HUES64 (cell line): ENCODE data around the gene OR4K14. TPM values are rescaled to one million over a fixed set of nuclear protein-coding genes. Genes with fewer than 3 reads are reported as not detected.

Experiments used
- H3K27ac ChIP-seq: 2 replicates; pipeline ENCODE4 v1.7.0; 2013; ENCODE audit warnings: low read depth, low read length, inconsistent platforms
- H3K27me3 ChIP-seq: 2 replicates; pipeline ENCODE4 v1.6.1; 2013; ENCODE audit warnings: mild to moderate bottlenecking, low read length; ENCODE audit not compliant: insufficient read depth
- H3K36me3 ChIP-seq: 2 replicates; pipeline ENCODE4 v1.6.1; 2013; ENCODE audit warnings: mild to moderate bottlenecking, low read length; ENCODE audit not compliant: insufficient read depth
- H3K4me1 ChIP-seq: 2 replicates; pipeline ENCODE4 v1.6.1; 2013; ENCODE audit warnings: mild to moderate bottlenecking, low read length, moderate library complexity; ENCODE audit not compliant: insufficient read depth
- H3K4me3 ChIP-seq: 2 replicates; pipeline ENCODE4 v1.5.1; 2013; ENCODE audit warnings: mild to moderate bottlenecking, low read length, moderate library complexity
- H3K9ac ChIP-seq: 2 replicates; pipeline ENCODE4 v1.6.1; 2013; ENCODE audit warnings: mild to moderate bottlenecking, low read depth, low read length
- H3K9me3 ChIP-seq: 2 replicates; pipeline ENCODE4 v1.6.1; 2013; ENCODE audit warnings: low read depth, low read length; ENCODE audit not compliant: insufficient read depth
- WGBS: fragments of 150-250, 120-280 bp; methylation state at CpG from one replicate; pipeline ENCODE4 v1.1.7; 2013; ENCODE audit warnings: missing lambda C conversion rate; 5-methylcytosine and 5-hydroxymethylcytosine counted together
- polyA plus RNA-seq, 2 experiments: library from polyadenylated mRNA; stranded (reverse); fragments of 50-300 nt; gene quantifications; one replicate each; pipeline ENCODE4 v1.2.3, GENCODE V29; 2013

OR4K14 gene
- polyA plus RNA-seq (2013, experiment 1 of 2) = not detected
- not detected for polyA plus RNA-seq (2013, experiment 2 of 2)

GRCh38 chr14:20019257-20019865 is at the start of gene OR4K14:
TSS of gene OR4K14 (minus strand) at chr14:20019307. CDS start at chr14:20015193, 4,114 bp downstream.
- WGBS = 44% methylated on average over 1 of the region's 2 CpGs
- Histone ChIP-seq H3K9ac (no peak within 1 kb of the TSS), H3K4me1 (no peaks in the 10 kb centered on the region), H3K36me3 (no peaks in the 10 kb centered on the region), H3K27ac (no peak within 1 kb of the TSS), H3K27me3 (no peaks in the 10 kb centered on the region), H3K4me3 (no peak within 1 kb of the TSS), H3K9me3 (peaks cover 96% of the 10 kb centered on the region)

- Histone ChIP-seq H3K27me3 (no peaks in the 10 kb centered on the region), H3K9me3 (peaks cover 100% of the 10 kb centered on the region), H3K36me3 (no peaks in the 10 kb centered on the region), H3K4me3 (no peak within 1 kb of the TSS), H3K9ac (no peak within 1 kb of the TSS), H3K27ac (no peak within 1 kb of the TSS), H3K4me1 (no peaks in the 10 kb centered on the region)
- 64% methylated on average over 2 of the region's 2 CpGs for WGBS
Observed at GRCh38 chr14:20059745-20060144, 40.6 kb upstream of the OR4K14 start, which contains the start of gene OR4L1. TSS of gene OR4L1 (plus strand) at chr14:20060045. CDS start at chr14:20060045, 0 bp downstream.

GRCh38 chr14:20048202-20048601 is 29.1 kb upstream of the OR4K14 start:
- peaks cover 98% of the 10 kb centered on the region for H3K9me3 ChIP-seq

GRCh38 chr14:20044243-20044642 is 25.1 kb upstream of the OR4K14 start:
- WGBS = 69% methylated on average over 5 of the region's 5 CpGs
- Histone ChIP-seq H3K36me3 (no peaks in the 10 kb centered on the region), H3K27me3 (no peaks in the 10 kb centered on the region), H3K27ac (no peak overlapping the region), H3K9me3 (peaks cover 68% of the 10 kb centered on the region), H3K9ac (no peak overlapping the region), H3K4me1 (no peaks in the 10 kb centered on the region), H3K4me3 (no peak overlapping the region; the same call in 1 of the 2 replicates)

More at GRCh38 chr14:20048202-20048601, 29.1 kb upstream of the OR4K14 start:
- Histone ChIP-seq H3K4me3 (no peak overlapping the region), H3K36me3 (no peaks in the 10 kb centered on the region), H3K9ac (no peak overlapping the region), H3K4me1 (no peaks in the 10 kb centered on the region), H3K27me3 (no peaks in the 10 kb centered on the region), H3K27ac (no peak overlapping the region)
- WGBS = 58% methylated on average over 1 of the region's 1 CpG

GRCh38 chr14:20035938-20036337 is 16.8 kb upstream of the OR4K14 start, which contains the start of gene OR4K13:
TSS of gene OR4K13 (minus strand) at chr14:20036038. CDS start at chr14:20034758, 1,280 bp downstream.
- H3K27me3 ChIP-seq = no peaks in the 10 kb centered on the region
- no peak within 1 kb of the TSS for H3K27ac ChIP-seq
- H3K9me3 ChIP-seq = peaks cover 58% of the 10 kb centered on the region
- H3K4me3 ChIP-seq = no peak within 1 kb of the TSS
- no peaks in the 10 kb centered on the region for H3K36me3 ChIP-seq
- H3K9ac ChIP-seq = no peak within 1 kb of the TSS
- WGBS = 100% methylated on average over 4 of the region's 4 CpGs
- H3K4me1 ChIP-seq = no peaks in the 10 kb centered on the region

GRCh38 chr14:20035449-20035848 is 16.3 kb upstream of the OR4K14 start:
- no peaks in the 10 kb centered on the region for H3K36me3 ChIP-seq
- no peaks in the 10 kb centered on the region for H3K4me1 ChIP-seq
- WGBS = 50% methylated on average over 2 of the region's 3 CpGs
- no peak overlapping the region for H3K4me3 ChIP-seq
- no peaks in the 10 kb centered on the region for H3K27me3 ChIP-seq
- peaks cover 63% of the 10 kb centered on the region for H3K9me3 ChIP-seq
- no peak overlapping the region for H3K9ac ChIP-seq
- no peak overlapping the region for H3K27ac ChIP-seq

- Histone ChIP-seq H3K4me3 (no peak overlapping the region), H3K27ac (no peak overlapping the region), H3K9me3 (peaks cover 97% of the 10 kb centered on the region), H3K9ac (no peak overlapping the region), H3K4me1 (no peaks in the 10 kb centered on the region), H3K27me3 (no peaks in the 10 kb centered on the region), H3K36me3 (no peaks in the 10 kb centered on the region)
- WGBS = 85% methylated on average over 4 of the region's 6 CpGs
Observed at GRCh38 chr14:20031058-20031457, 12.0 kb upstream of the OR4K14 start.

- Histone ChIP-seq H3K4me1 (no peaks in the 10 kb centered on the region), H3K9me3 (peaks cover 88% of the 10 kb centered on the region), H3K36me3 (no peaks in the 10 kb centered on the region), H3K27me3 (no peaks in the 10 kb centered on the region), H3K9ac (no peak overlapping the region), H3K27ac (no peak overlapping the region), H3K4me3 (no peak overlapping the region)
Observed at GRCh38 chr14:20008156-20008555, 11.0 kb downstream of the OR4K14 start.

- no peaks in the 10 kb centered on the region for H3K36me3 ChIP-seq
- H3K27ac ChIP-seq = no peak overlapping the region
- H3K4me1 ChIP-seq = no peaks in the 10 kb centered on the region
- no peaks in the 10 kb centered on the region for H3K27me3 ChIP-seq
- no peak overlapping the region for H3K4me3 ChIP-seq
- 80% methylated on average over 7 of the region's 7 CpGs for WGBS
- no peak overlapping the region for H3K9ac ChIP-seq
- peaks cover 96% of the 10 kb centered on the region for H3K9me3 ChIP-seq
Observed at GRCh38 chr14:20002319-20002718, 16.8 kb downstream of the OR4K14 start.

GRCh38 chr14:20001863-20002262 is 17.2 kb downstream of the OR4K14 start, which contains the start of gene OR4Q2:
TSS of gene OR4Q2 (plus strand) at chr14:20002163.
- H3K36me3 ChIP-seq = no peaks in the 10 kb centered on the region
- H3K27me3 ChIP-seq = no peaks in the 10 kb centered on the region
- no peaks in the 10 kb centered on the region for H3K4me1 ChIP-seq
- no peak within 1 kb of the TSS for H3K27ac ChIP-seq
- no peak within 1 kb of the TSS for H3K4me3 ChIP-seq
- no peak within 1 kb of the TSS for H3K9ac ChIP-seq
- peaks cover 95% of the 10 kb centered on the region for H3K9me3 ChIP-seq

GRCh38 chr14:19993438-19993837 is 25.7 kb downstream of the OR4K14 start:
- Histone ChIP-seq H3K4me3 (no peak overlapping the region), H3K4me1 (no peaks in the 10 kb centered on the region), H3K9ac (no peak overlapping the region), H3K36me3 (no peaks in the 10 kb centered on the region), H3K27ac (no peak overlapping the region), H3K9me3 (peaks cover 94% of the 10 kb centered on the region), H3K27me3 (no peaks in the 10 kb centered on the region)
- WGBS = 62% methylated on average over 2 of the region's 2 CpGs
